ENCODE measurements around the gene PTPRK. TPM values are rescaled to one million over a fixed set of nuclear protein-coding genes. Genes with fewer than 3 reads are reported as not detected.

PTPRK gene
- total and polyA plus RNA-seq, 7 donors: 6.0 to 51.3 (median 46.7) TPM

- 83 to 92% methylated on average over 2 of the region's 2 CpGs for WGBS, 2 donors
- no peak overlapping the region for H3K27ac ChIP-seq
Observed at GRCh38 chr6:128098000-128098581, 422.3 kb downstream of the PTPRK start.

GRCh38 chr6:128097009-128097408, 423.4 kb downstream of the PTPRK start:
- H3K4me3 ChIP-seq: no peak overlapping the region
- no peak for DNase-seq
- H3K27me3 ChIP-seq: no peaks in the 10 kb centered on the region
- no peaks in the 10 kb centered on the region for H3K4me1 ChIP-seq
- H3K36me3 ChIP-seq: no peaks in the 10 kb centered on the region
- WGBS, 2 donors: 77 to 84% methylated on average over 3 of the region's 3 CpGs
- TF ChIP-seq POLR2AphosphoS5 (IDR thresholded peaks at IDR 0.05) (no peak), CTCF (IDR thresholded peaks at IDR 0.05) (no peak), POLR2A (IDR thresholded peaks at IDR 0.05) (no peak)
- H3K27ac ChIP-seq: no peak overlapping the region
- intact Hi-C loops (cut with DNase I): no loop called here
- H3K9me3 ChIP-seq: no peaks in the 10 kb centered on the region

More at GRCh38 chr6:128098000-128098581, 422.3 kb downstream of the PTPRK start:
- no peaks in the 10 kb centered on the region for H3K9me3 ChIP-seq
- intact Hi-C loops (cut with DNase I): no loop called here
- no peak for TF ChIP-seq EP300 (IDR thresholded peaks at IDR 0.05)
- TF ChIP-seq CTCF (IDR thresholded peaks at IDR 0.05): no peak
- no peak for TF ChIP-seq POLR2AphosphoS5 (IDR thresholded peaks at IDR 0.05)
- TF ChIP-seq POLR2A (IDR thresholded peaks at IDR 0.05): no peak
- no peaks in the 10 kb centered on the region for H3K4me1 ChIP-seq
- no peaks in the 10 kb centered on the region for H3K27me3 ChIP-seq
- H3K4me3 ChIP-seq: no peak overlapping the region
- no peak for DNase-seq
- H3K36me3 ChIP-seq: no peaks in the 10 kb centered on the region

- DNase-seq: no peak
- Histone ChIP-seq H3K36me3 (no peaks in the 10 kb centered on the region), H3K9me3 (no peaks in the 10 kb centered on the region), H3K27me3 (no peaks in the 10 kb centered on the region), H3K27ac (no peak overlapping the region), H3K4me1 (no peaks in the 10 kb centered on the region), H3K4me3 (no peak overlapping the region)
- no peak for TF ChIP-seq EP300 (IDR thresholded peaks at IDR 0.05)
- no peak for TF ChIP-seq POLR2AphosphoS5 (IDR thresholded peaks at IDR 0.05)
- TF ChIP-seq POLR2A (IDR thresholded peaks at IDR 0.05): no peak
- no peak for TF ChIP-seq CTCF (IDR thresholded peaks at IDR 0.05)
- intact Hi-C loops (cut with DNase I): no loop called here
Observed at GRCh38 chr6:128095362-128095761, 425.0 kb downstream of the PTPRK start.

- no peak for DNase-seq
- 91 to 94% methylated on average over 4 of the region's 4 CpGs for WGBS, 2 donors
- H3K36me3 ChIP-seq: peaks cover 0 to 18% (median 0%) of the 10 kb centered on the region in 4 donors
Observed at GRCh38 chr6:128079021-128079420, 441.4 kb downstream of the PTPRK start.

More at GRCh38 chr6:128079021-128079420, 441.4 kb downstream of the PTPRK start:
- Histone ChIP-seq H3K27ac (no peak overlapping the region), H3K9me3 (no peaks in the 10 kb centered on the region), H3K4me1 (no peaks in the 10 kb centered on the region), H3K27me3 (no peaks in the 10 kb centered on the region), H3K4me3 (no peak overlapping the region)
- TF ChIP-seq EP300 (IDR thresholded peaks at IDR 0.05) (no peak), CTCF (IDR thresholded peaks at IDR 0.05) (no peak), POLR2A (IDR thresholded peaks at IDR 0.05) (no peak), POLR2AphosphoS5 (IDR thresholded peaks at IDR 0.05) (no peak)
- intact Hi-C loops (cut with DNase I): no loop called here

Measured in sigmoid colon (tissue), 7 donors.